GM06990 (cell line): ENCODE measurements around the gene CT47C1.
A peak's percentile ranks its signal among the peaks of the same experiment; 100 is the strongest.

ENCODE experiments used
- DNase-seq: peaks from one replicate; pipeline ENCODE4 v3.0.0-alpha.2; 2011; ENCODE audit not compliant: insufficient read length; ENCODE audit errors: extremely low read depth
- H3K27me3 ChIP-seq: replicated peaks from 2 replicates; pipeline ENCODE4 v1.6.0; 2011; ENCODE audit warnings: low read length; ENCODE audit not compliant: control insufficient read depth, insufficient read depth
- H3K36me3 ChIP-seq: 2 replicates; pipeline ENCODE4 v1.5.1; 2011; ENCODE audit warnings: low read length; ENCODE audit not compliant: control insufficient read depth, insufficient read depth
- H3K4me3 ChIP-seq: replicated peaks from 2 replicates; pipeline ENCODE4 v1.5.1; 2011; ENCODE audit warnings: low read depth, mild to moderate bottlenecking, control low read depth, low read length
- CTCF ChIP-seq: IDR thresholded peaks from 2 replicates; pipeline ENCODE4 v1.5.1; 2011; ENCODE audit warnings: low read length, control low read depth, mild to moderate bottlenecking, inconsistent platforms; ENCODE audit not compliant: insufficient read depth, poor library complexity, severe bottlenecking

The CT47C1 gene

DNA sequence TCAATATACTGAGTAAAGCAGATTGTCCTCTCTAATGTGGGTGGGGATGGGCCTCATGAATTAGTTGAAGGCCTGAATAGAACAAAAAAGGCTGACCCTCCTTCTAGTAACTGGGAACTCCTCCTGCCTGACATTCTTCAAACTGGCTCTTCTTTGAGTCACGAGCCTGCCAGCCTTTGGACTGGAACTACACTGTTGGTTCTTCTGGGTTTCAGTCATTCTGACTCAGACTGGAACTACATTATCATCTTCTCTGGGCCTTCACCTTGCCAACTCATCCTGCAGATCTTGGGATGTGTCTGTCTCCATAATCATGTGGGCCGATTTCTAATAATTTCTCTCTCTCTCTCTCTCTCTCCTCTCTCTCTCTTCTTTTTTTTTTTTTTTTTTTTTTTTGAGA, 26.9 kb upstream of the CT47C1 start:
- DNase-seq = no peak
- no peak overlapping the region for H3K4me3 ChIP-seq
- no peaks in the 10 kb centered on the region; the same call in 1 of the 2 replicates for H3K27me3 ChIP-seq
- no peaks in the 10 kb centered on the region for H3K36me3 ChIP-seq
- no peak for TF ChIP-seq CTCF

DNA sequence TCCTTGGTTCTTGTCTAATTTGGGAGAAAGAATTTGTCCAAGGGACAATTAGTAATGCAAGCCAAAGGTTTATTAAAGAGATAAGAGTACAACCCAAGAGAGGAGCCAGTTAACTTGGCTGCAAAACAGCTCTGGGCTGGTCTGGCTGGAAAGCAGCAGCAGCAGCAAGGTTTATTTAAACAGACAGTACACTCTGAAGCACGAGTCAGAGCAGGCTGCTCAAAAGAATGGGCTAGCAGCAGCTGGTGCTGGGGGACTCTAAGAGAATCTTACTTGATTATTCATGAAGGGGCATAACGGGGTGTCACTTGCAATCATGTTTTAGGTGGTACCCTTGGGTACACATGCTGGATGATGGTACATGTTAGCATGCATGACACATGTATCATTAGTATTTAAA, 17.1 kb upstream of the CT47C1 start:
- no peak for DNase-seq
- Histone ChIP-seq H3K36me3 (no peaks in the 10 kb centered on the region), H3K4me3 (no peak overlapping the region), H3K27me3 (no peaks in the 10 kb centered on the region; the same call in 1 of the 2 replicates)
- TF ChIP-seq CTCF = no peak

- Histone ChIP-seq H3K36me3 (no peaks in the 10 kb centered on the region), H3K4me3 (no peak overlapping the region), H3K27me3 (no peaks in the 10 kb centered on the region; the same call in 1 of the 2 replicates)
- DNase-seq = no peak
- no peak for TF ChIP-seq CTCF
Measured at GRCh38 chrX:119062750-119063374, 9.9 kb upstream of the CT47C1 start.

DNA sequence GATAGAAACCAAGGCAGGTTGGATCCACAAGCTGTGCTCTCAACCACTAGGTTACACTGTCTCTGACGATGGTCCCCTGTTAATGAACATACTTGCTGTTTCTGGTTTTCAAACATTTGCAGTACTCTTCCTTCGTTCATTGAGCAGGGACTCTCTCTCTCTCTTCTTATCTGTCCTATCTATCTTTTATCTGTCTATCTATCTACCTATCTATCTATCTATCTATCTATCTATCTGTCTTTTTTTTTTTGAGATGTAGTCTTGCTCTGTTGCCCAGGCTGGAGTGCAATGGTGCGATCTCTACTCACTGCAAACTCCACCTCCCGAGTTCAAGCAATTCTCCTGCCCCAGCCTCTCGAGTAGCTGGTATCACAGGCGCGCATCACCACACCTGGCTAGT, 9.4 kb upstream of the CT47C1 start:
- no peak for DNase-seq
- Histone ChIP-seq H3K36me3 (no peaks in the 10 kb centered on the region), H3K27me3 (no peaks in the 10 kb centered on the region; the same call in 1 of the 2 replicates), H3K4me3 (no peak overlapping the region)
- no peak for TF ChIP-seq CTCF

- Histone ChIP-seq H3K27me3 (no peaks in the 10 kb centered on the region; the same call in 1 of the 2 replicates), H3K4me3 (no peak overlapping the region), H3K36me3 (no peaks in the 10 kb centered on the region)
- no peak for DNase-seq
- TF ChIP-seq CTCF = peak; percentile 64
Measured at GRCh38 chrX:119067023-119067739, 5.6 kb upstream of the CT47C1 start.
